AG10803 (cell line): ENCODE results near the gene NKAIN4.

Source experiments
- DNase-seq: peaks from one replicate; pipeline ENCODE4 v3.0.0; 2010; ENCODE audit warnings: low read depth
- H3K4me3 ChIP-seq: 2 replicates; pipeline ENCODE4 v1.5.1; 2011; ENCODE audit warnings: mild to moderate bottlenecking, low read length, control low read depth
- CTCF ChIP-seq: conservative IDR thresholded peaks from 2 replicates; pipeline ENCODE4 v1.5.1; 2011; ENCODE audit warnings: mild to moderate bottlenecking, low read length, control low read depth, inconsistent platforms

The NKAIN4 gene

GRCh38 chr20:63202811-63203526, 51.3 kb downstream of the NKAIN4 start:
- no peak overlapping the region for H3K4me3 ChIP-seq
- TF ChIP-seq CTCF, result no peak
- DNase-seq, result no peak

- DNase-seq, result no peak
- no peak for TF ChIP-seq CTCF
- H3K4me3 ChIP-seq, result no peak overlapping the region
These were observed 52.2 kb downstream of the NKAIN4 start for GRCh38 chr20:63202021-63202420.

- no peak overlapping the region for H3K4me3 ChIP-seq
- TF ChIP-seq CTCF, result no peak
- no peak for DNase-seq
These were observed 55.7 kb downstream of the NKAIN4 start for GRCh38 chr20:63198606-63199005.

- DNase-seq, result no peak
- no peak overlapping the region for H3K4me3 ChIP-seq
- TF ChIP-seq CTCF, result no peak
These were observed 57.3 kb downstream of the NKAIN4 start for GRCh38 chr20:63196768-63197470.

DNA sequence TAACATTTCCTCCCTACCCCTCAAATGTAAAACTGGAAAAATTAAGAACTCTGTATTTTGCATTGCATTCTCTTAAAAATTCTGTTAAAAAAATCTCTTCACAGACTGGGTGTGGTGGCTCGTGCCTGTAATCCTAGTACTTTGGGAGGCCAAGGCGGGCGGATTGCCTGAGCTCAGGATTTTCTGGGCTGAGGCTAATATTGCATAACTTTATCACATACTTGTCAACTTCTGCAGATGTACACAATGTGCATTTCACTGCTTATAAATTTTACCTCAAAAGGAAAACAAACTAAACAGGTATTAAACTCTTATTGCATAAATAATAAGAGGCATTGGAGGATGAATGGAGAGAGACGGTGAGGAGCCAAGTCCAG, 59.5 kb downstream of the NKAIN4 start:
- TF ChIP-seq CTCF, result no peak
- H3K4me3 ChIP-seq, result no peak overlapping the region

GRCh38 chr20:63194007-63194796, 60.1 kb downstream of the NKAIN4 start:
- no peak overlapping the region for H3K4me3 ChIP-seq
- TF ChIP-seq CTCF, result no peak
- no peak for DNase-seq

More for the DNA sequence above, 59.5 kb downstream of the NKAIN4 start:
- no peak for DNase-seq
